Neural cell (in vitro differentiated cells): ENCODE results near the gene SNX30.

Experiments used
- EP300 ChIP-seq: fragments of 450-650 bp; conservative IDR thresholded peaks from 2 replicates; pipeline ENCODE4 v1.6.1; 2014; ENCODE audit warnings: antibody characterized with exemption, mild to moderate bottlenecking, moderate library complexity; ENCODE audit not compliant: poor library complexity, severe bottlenecking
- EZH2 ChIP-seq: fragments of 200-600, 300-800 bp; shearing (Covaris generic), sonication (generic); IDR thresholded peaks from 2 replicates; pipeline ENCODE4 v1.6.1; 2014; ENCODE audit warnings: antibody characterized with exemption, low read length, borderline replicate concordance, mild to moderate bottlenecking; ENCODE audit not compliant: insufficient read depth, poor library complexity, severe bottlenecking
- MXI1 ChIP-seq: fragments of 450-650 bp; conservative IDR thresholded peaks from 2 replicates; pipeline ENCODE4 v1.6.1; 2014; ENCODE audit warnings: antibody characterized with exemption, mild to moderate bottlenecking; ENCODE audit not compliant: poor library complexity, severe bottlenecking
- TAF1 ChIP-seq: IDR thresholded peaks from 2 replicates; pipeline ENCODE4 v1.6.1; 2012; ENCODE audit warnings: low read depth
- TF ChIP-seq, protein P1 (sequence below): fragments of 450-650 bp; IDR thresholded peaks from 2 replicates; pipeline ENCODE4 v1.5.1; 2014; ENCODE audit warnings: antibody characterized with exemption, mild to moderate bottlenecking, moderate library complexity; ENCODE audit not compliant: poor library complexity, severe bottlenecking

- TF ChIP-seq, protein P1, sequence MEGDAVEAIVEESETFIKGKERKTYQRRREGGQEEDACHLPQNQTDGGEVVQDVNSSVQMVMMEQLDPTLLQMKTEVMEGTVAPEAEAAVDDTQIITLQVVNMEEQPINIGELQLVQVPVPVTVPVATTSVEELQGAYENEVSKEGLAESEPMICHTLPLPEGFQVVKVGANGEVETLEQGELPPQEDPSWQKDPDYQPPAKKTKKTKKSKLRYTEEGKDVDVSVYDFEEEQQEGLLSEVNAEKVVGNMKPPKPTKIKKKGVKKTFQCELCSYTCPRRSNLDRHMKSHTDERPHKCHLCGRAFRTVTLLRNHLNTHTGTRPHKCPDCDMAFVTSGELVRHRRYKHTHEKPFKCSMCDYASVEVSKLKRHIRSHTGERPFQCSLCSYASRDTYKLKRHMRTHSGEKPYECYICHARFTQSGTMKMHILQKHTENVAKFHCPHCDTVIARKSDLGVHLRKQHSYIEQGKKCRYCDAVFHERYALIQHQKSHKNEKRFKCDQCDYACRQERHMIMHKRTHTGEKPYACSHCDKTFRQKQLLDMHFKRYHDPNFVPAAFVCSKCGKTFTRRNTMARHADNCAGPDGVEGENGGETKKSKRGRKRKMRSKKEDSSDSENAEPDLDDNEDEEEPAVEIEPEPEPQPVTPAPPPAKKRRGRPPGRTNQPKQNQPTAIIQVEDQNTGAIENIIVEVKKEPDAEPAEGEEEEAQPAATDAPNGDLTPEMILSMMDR: no peak
- TF ChIP-seq TAF1: no peak
- no peak for TF ChIP-seq EZH2
- no peak for TF ChIP-seq EP300
- TF ChIP-seq MXI1: no peak
Measured at GRCh38 chr9:112703304-112703703, 47.3 kb upstream of the SNX30 start.
